ENCODE measurements around the gene RSPO4.

- TF ChIP-seq CTCF (IDR thresholded peaks at IDR 0.05) (no peak), POLR2A (IDR thresholded peaks at IDR 0.05) (no peak), POLR2AphosphoS5 (IDR thresholded peaks at IDR 0.05) (no peak), EP300 (IDR thresholded peaks at IDR 0.05) (no peak)
Measured at GRCh38 chr20:962683-963082, 39.4 kb downstream of the RSPO4 start.

All from sigmoid colon (tissue), 4 donors.